Measurements from ENCODE around the gene TMEM131.
"Not testable (repeated sequence)": the region's sequence is repeated elsewhere in the genome, so short reads cannot be mapped to it uniquely, and the experiment has no call there.

The TMEM131 gene

DNA sequence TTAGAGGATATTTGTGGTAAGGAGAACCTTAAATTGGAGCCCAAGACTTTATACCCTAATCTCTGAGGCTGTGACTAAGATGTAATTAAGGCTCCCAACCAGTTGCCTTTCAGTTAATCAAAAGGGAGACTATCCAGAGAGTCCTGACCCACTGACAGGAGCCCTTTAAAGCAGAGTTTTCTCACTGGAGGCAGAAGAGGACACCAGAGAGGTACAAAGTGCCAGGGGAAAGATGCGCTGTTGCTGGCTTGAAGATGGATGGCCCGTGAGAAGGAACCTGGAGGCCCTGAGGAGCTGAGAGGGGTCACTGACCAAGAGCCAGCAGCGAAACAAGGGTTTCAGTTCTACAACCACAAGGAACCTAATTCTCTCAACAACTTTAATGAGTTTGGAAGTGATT, 137.3 kb downstream of the TMEM131 start:
- no peak for DNase-seq (ENCODE audit: low read depth)

- no peak for DNase-seq (ENCODE audit: low read depth)
Observed at GRCh38 chr2:97857553-97857952, 138.2 kb downstream of the TMEM131 start.

DNA sequence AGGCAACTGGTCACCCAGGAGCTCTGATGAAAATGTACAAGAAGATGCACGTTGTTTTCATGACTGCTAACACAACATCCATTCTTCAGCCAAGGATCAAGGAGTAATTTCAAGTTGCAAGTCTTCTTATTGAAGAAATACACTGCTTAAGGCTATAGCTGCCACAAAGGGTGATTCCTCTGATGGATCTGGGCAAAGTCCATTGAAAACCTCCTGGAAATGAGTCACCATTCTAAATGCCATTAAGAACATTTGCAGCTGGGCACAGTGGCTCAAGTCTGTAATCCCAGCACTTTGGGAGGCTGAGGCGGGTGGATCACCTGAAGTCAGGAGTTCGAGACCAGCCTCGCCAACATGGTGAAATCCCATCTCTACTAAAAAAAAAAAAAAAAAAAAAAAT, 142.7 kb downstream of the TMEM131 start:
- not testable (repeated sequence) for DNase-seq (ENCODE audit: low read depth)

GRCh38 chr2:97851172-97851571, 144.6 kb downstream of the TMEM131 start:
- no peak for DNase-seq (ENCODE audit: low read depth)

- no peak for DNase-seq (ENCODE audit: low read depth)
Observed at GRCh38 chr2:97849881-97850528, 145.7 kb downstream of the TMEM131 start.

GRCh38 chr2:97848306-97848705, 147.4 kb downstream of the TMEM131 start:
- no peak for DNase-seq (ENCODE audit: low read depth)

GRCh38 chr2:97846716-97847115, 149.0 kb downstream of the TMEM131 start:
- not testable (repeated sequence) for DNase-seq (ENCODE audit: low read depth)

DNA sequence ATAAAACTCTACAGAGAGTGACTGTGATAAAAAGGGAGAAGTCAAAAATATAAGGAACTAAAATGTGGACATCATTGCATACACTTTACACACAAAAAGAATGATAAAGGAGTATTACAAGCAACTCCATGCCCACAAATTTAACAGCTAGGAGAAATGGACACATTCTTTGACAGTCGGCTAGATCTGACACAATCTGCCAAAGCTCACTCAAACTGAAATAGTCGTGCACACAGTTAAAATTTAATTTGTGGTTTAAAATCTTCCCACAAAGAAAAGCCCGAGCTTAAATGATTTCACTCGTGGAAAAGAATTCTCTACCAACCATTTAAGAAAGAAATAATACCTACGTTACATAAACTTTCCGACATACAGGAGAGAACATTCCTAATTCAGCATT, 149.9 kb downstream of the TMEM131 start:
- no peak for DNase-seq (ENCODE audit: low read depth)

GRCh38 chr2:97845133-97845532, 150.6 kb downstream of the TMEM131 start:
- DNase-seq (ENCODE audit: low read depth): no peak

DNA sequence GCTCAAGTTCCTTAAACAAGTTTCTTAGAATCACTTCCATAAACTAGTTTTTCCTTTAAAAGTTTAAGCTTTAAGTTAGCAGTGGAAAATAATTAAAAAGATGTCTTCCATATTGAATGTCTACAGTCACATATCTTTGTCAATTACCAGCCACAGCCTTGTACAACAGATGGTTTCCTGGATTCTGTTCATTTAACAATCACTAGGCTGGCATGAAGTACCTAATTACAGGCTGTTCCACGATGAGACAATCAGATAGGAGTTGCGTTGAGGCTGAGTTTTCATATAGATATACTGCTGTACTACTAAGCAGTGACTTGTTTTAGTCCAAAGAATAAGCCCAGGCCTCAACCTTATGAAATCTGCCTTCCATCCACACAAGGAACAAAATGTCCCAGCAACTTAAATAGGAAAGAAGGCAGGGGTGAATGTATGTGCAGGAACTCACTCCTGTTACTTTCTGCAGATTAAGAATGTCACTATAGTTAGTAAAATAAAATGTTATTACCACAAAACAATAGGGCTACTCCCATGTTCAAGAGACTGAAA, 151.4 kb downstream of the TMEM131 start:
- DNase-seq (ENCODE audit: low read depth): no peak

- no peak for DNase-seq (ENCODE audit: low read depth)
Observed at GRCh38 chr2:97840198-97840597, 155.6 kb downstream of the TMEM131 start.

GRCh38 chr2:97834610-97835009, 161.1 kb downstream of the TMEM131 start:
- DNase-seq (ENCODE audit: low read depth): no peak

DNA sequence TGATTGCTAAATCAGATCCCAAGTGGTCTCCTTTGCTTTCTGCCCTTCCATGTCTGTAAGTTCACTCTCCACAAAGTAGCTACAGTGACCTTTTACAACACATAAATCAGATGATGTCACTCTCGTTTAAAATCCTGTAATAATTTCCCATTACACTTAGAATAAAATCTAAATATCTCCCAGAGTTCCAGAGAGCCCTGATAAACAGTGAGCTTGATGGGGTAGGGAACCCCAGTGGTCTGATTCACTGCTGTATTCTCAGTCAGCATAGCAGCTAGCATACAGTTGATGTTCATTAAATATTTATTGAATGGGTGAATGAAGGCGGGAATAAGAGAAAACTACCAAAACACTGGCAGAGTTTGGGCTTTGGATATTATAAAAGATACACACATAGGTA, 164.6 kb downstream of the TMEM131 start:
- DNase-seq (ENCODE audit: low read depth): no peak

GRCh38 chr2:97829255-97829654, 166.5 kb downstream of the TMEM131 start:
- not testable (repeated sequence) for DNase-seq (ENCODE audit: low read depth)

DNA sequence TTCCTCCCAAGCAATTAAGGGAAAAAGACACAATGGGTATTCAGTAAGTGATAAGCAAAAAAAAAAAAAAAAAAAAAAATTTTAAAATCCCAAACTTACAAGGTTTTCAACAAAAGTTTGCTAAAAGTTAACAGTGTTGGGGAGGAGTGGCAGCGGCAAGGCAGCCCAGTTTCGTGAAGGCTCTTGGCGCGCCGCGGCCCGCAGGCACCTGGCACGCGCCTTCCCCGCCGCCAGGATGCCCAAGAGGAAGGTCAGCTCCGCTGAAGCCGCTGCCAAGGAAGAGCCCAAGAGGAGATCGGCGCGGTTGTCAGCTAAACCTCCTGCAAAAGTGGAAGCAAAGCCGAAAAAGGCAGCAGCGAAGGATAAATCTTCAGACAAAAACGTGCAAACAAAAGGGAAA, 168.7 kb downstream of the TMEM131 start:
- not testable (repeated sequence) for DNase-seq (ENCODE audit: low read depth)

DNA sequence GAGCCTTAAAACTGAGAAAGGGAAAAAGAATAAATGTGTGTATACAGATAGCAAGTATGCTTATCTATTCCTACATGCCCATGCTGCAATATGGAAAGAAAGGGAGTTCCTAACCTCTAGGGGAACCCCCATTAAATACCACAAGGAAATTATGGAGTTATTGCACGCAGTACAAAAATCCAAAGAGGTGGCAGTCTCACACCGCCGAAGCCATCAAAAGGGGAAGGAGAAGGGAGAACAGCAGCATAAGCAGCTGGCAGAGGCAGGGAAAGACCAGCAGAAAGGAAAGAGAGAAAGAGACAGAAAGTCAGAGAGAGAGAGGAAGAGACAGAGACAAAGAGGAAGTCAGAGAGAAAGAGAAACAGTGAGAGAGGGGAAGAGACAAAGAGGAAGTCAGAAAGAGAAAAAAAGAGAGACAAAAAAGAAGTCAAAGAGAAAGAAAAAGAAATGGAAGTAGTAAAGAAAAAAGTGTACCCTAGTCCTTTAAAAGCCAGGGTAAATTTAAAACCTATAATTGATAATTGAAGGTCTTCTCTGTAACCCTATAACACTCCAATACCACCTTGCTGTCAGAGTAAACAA, 169.4 kb downstream of the TMEM131 start:
- not testable (repeated sequence) for DNase-seq (ENCODE audit: low read depth)

DNA sequence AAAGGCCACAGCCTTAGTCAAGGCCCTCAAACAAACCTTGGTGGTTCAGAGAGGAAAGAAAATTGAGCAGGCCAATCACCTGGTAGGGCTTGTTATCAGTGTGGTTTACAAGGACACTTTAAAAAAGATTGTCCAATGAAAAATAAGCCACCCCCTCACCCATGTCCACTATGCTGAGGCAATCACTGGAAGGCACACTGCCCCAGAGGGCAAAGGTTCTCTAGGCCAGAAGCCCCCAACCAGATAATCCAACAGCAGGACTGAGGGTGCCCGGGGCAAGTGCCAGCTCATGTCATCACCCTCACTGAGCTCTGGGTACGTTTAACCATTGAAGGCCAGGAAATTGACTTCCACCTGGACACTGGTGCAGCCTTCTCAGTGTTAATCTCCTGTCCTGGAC, 171.7 kb downstream of the TMEM131 start:
- DNase-seq (ENCODE audit: low read depth): not testable (repeated sequence)

GRCh38 chr2:97821862-97822261, 173.9 kb downstream of the TMEM131 start:
- DNase-seq (ENCODE audit: low read depth): not testable (repeated sequence)

DNA sequence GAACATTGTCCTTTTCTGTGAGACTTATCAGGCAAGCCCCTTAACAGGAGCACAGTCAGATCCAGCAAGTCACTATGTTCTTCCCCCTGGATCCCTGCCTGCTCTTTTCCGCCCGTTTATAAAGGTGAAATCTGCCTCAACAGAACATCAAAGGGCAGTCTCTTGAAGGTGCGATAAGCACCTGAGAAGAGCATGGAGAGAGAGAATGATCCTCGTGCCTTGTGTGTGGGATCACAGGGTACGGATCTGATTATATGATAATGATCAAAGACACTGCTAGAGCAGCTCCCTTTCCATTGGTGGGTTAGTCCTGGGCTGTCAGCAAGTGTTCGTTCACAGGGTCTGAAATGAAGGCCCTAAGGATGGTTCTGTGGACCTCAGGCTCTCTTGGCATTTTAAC, 176.0 kb downstream of the TMEM131 start:
- DNase-seq (ENCODE audit: low read depth): no peak

- DNase-seq (ENCODE audit: low read depth): no peak
Observed at GRCh38 chr2:97816411-97816810, 179.3 kb downstream of the TMEM131 start.

GRCh38 chr2:97812931-97813330, 182.8 kb downstream of the TMEM131 start:
- DNase-seq (ENCODE audit: low read depth): no peak

DNA sequence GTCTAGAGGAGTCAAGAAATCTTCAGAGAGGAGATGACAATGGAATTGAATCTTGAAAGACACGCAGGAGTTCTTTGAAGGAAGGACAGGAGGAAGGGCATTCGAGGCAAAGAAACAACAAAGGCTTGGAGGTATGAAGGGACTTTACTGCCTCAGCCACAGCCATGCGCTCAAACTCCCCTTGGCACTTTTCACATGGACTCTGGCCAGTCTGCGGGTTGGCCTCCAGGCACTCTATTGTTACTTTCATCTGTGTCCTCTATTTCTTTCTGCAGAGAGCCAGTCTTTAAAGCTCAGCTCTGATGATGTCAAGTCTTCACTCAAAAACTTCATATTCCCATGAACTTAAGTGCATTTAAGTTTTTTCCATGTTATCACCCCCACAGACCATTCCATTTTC, 186.9 kb downstream of the TMEM131 start:
- no peak for DNase-seq (ENCODE audit: low read depth)

DNA sequence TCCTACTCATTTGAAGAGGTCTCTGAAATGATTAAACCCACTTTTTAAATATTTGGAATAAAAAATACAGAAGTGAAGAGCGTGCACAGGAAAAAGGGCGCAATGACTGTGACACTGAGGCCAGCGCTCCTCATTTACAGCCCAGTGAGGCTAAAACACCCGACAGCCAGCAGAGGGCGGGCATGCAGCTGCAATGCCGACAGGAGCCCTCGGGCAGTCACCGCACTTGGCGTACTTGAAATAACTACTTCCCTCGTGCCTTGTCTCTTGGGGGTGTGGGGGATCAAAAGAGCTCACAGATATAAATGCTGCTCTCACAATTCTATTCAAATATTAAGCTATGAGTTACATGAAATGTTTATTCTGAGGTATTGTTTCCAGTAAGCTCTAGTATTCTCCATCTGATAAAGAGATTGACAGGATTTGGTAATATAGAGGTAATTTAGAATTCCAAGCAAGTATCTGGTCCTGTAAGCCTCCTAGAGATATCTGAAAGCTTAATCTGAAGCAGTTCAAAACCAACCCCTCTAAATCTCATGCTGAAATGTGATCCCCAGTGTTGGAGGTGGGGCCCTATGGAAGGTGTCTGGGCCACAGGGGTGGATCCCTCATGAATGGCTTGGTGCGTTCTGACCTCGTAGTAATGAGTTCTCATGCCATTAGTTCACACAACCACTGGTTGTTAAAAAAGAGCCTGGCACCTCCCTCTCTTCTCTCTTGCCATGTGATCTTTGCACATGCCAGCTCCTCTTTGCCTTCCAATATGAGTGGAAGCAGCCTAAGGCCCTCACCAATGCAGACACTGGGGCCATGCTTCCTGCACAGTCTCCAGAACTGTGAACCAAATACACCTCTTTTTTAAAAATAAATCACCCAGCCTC, 188.8 kb downstream of the TMEM131 start:
- peak; percentile 70 for DNase-seq (ENCODE audit: low read depth)

All from activated T-cell treated with anti-CD3 and anti-CD28 coated beads for 48 hours (primary cell).